ENCODE measurements around the gene RARRES2. TPM values are rescaled to one million over a fixed set of nuclear protein-coding genes. Genes with fewer than 3 reads are reported as not detected.

RARRES2 gene
- total RNA-seq, 3 donors from 2014 or later (not counting 1 experiment from before 2014, with no cell fraction given): not detected

DNA sequence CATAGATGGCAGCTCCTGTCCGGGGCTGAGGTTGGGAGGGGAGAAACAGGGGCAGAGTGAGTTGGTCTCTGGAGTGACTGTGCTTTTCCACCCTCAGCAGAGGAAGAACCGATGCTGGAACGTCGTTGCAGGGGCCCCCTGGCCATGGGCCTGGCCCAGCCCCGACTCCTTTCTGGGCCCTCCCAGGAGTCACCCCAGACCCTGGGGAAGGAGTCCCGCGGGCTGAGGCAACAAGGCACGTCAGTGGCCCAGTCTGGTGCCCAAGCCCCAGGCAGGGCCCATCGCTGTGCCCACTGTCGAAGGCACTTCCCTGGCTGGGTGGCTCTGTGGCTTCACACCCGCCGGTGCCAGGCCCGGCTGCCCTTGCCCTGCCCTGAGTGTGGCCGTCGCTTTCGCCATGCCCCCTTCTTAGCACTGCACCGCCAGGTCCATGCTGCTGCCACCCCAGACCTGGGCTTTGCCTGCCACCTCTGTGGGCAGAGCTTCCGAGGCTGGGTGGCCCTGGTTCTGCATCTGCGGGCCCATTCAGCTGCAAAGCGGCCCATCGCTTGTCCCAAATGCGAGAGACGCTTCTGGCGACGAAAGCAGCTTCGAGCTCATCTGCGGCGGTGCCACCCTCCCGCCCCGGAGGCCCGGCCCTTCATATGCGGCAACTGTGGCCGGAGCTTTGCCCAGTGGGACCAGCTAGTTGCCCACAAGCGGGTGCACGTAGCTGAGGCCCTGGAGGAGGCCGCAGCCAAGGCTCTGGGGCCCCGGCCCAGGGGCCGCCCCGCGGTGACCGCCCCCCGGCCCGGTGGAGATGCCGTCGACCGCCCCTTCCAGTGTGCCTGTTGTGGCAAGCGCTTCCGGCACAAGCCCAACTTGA lies 29.9 kb upstream of the RARRES2 start:
- H3K9me3 ChIP-seq (ENCODE audit: control insufficient read depth, insufficient read depth, low read length): no peaks in the 10 kb centered on the region
- ATAC-seq (no peak), DNase-seq (no peak)
- peaks cover 20% of the 10 kb centered on the region for H3K36me3 ChIP-seq (ENCODE audit: control insufficient read depth, insufficient read depth, low read length)
- Mint-ChIP-seq H3K4me3 (no peak overlapping the region), H3K4me1 (peaks cover 13 to 45% of the 10 kb centered on the region in 2 donors), H3K9me3 (no peaks in the 10 kb centered on the region), H3K36me3 (no peaks in the 10 kb centered on the region), H3K27ac (no peak overlapping the region), H3K27me3 (ENCODE audit: low read depth in 2 of 2) (no peaks in the 10 kb centered on the region)
- WGBS (ENCODE audit: insufficient coverage): 88% methylated on average over 48 of the region's 48 CpGs
- H3K27ac ChIP-seq (ENCODE audit: low read length): no peak overlapping the region
- no peak overlapping the region for H3K4me3 ChIP-seq (ENCODE audit: low read length)
- TF ChIP-seq, protein P1, sequence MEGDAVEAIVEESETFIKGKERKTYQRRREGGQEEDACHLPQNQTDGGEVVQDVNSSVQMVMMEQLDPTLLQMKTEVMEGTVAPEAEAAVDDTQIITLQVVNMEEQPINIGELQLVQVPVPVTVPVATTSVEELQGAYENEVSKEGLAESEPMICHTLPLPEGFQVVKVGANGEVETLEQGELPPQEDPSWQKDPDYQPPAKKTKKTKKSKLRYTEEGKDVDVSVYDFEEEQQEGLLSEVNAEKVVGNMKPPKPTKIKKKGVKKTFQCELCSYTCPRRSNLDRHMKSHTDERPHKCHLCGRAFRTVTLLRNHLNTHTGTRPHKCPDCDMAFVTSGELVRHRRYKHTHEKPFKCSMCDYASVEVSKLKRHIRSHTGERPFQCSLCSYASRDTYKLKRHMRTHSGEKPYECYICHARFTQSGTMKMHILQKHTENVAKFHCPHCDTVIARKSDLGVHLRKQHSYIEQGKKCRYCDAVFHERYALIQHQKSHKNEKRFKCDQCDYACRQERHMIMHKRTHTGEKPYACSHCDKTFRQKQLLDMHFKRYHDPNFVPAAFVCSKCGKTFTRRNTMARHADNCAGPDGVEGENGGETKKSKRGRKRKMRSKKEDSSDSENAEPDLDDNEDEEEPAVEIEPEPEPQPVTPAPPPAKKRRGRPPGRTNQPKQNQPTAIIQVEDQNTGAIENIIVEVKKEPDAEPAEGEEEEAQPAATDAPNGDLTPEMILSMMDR (IDR thresholded peaks at IDR 0.05): no peak
- no peaks in the 10 kb centered on the region for H3K27me3 ChIP-seq (ENCODE audit: control insufficient read depth, insufficient read depth, low read length)
- H3K4me1 ChIP-seq (ENCODE audit: control insufficient read depth, insufficient read depth, low read length): peaks cover 41% of the 10 kb centered on the region
- intact Hi-C loops (cut with micrococcal nuclease): no loop called here

DNA sequence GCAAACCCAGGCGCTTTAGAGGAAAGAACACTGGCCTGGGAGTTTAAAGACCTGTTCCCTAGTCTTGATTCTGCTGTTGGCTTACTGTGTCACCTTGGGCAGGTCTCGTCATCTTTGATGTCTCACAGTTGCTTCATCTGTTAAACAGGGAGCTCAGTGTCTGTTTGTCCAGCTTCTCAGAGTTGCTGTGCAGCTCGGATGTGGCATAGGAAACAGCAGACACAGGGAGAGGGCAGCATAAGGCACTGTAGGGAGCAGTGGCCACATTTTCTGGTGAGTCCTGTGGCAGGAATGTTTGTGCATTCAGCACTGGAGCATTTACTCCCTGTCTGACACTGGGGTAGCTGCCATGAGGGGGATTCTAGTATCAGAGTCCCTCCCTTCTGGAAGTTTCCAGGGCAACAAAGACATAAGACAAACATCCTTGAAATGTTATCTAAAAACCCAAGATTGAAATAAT lies 29.2 kb upstream of the RARRES2 start:
- Mint-ChIP-seq H3K4me1 (peaks cover 13 to 45% of the 10 kb centered on the region in 2 donors), H3K36me3 (no peaks in the 10 kb centered on the region), H3K27me3 (ENCODE audit: low read depth in 2 of 2) (no peaks in the 10 kb centered on the region), H3K4me3 (peak overlapping the region; percentile 96), H3K27ac (peak overlapping the region; percentile 51 to 85), H3K9me3 (no peaks in the 10 kb centered on the region)
- Histone ChIP-seq H3K9me3 (ENCODE audit: control insufficient read depth, insufficient read depth, low read length) (no peaks in the 10 kb centered on the region), H3K4me1 (ENCODE audit: control insufficient read depth, insufficient read depth, low read length) (peaks cover 41% of the 10 kb centered on the region), H3K27ac (ENCODE audit: low read length) (no peak overlapping the region), H3K4me3 (ENCODE audit: low read length) (no peak overlapping the region), H3K27me3 (ENCODE audit: control insufficient read depth, insufficient read depth, low read length) (no peaks in the 10 kb centered on the region), H3K36me3 (ENCODE audit: control insufficient read depth, insufficient read depth, low read length) (peaks cover 20% of the 10 kb centered on the region)
- TF ChIP-seq, protein P1 (IDR thresholded peaks at IDR 0.05): no peak
- ATAC-seq (no peak), DNase-seq (no peak)
- intact Hi-C loops (cut with micrococcal nuclease): no loop called here
- WGBS (ENCODE audit: insufficient coverage): 89% methylated on average over 3 of the region's 3 CpGs

DNA sequence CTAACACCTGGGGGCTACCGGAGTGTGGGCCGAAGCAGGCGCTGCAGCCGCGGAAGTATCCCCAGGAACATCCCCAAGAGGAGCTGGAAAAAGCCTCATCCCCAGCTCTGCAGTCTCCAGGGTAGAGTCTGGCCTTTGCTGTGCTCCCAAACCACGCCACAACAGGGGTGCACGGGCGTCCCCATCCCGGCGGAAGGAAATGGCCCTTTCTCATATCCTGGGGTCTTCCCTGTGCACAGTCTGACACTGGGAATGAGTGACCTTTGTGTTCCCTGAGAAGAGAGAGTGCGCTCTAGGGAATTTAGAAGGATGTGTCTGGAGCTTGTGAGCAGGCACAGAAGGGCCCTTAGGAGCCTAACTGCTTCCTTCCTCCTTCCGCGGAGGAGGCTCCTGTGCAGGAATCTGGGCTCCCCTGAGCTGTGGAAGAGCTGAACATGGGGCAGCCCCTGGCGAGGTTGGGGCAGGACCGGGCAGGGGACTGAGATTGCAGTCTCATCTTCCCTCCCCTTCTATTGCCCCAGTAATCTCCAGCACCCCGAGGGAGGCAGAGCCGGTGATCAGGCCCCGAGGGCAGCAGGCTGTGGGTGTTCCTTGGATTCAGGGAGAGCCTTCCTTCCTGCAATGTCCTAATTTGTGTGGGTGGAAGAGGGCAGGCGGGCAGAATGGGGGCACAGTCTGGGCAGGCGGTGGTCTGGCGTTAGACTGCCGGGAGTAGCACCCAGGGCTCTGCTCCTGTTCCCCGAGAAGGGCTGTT lies 28.5 kb upstream of the RARRES2 start:
- Histone ChIP-seq H3K4me1 (ENCODE audit: control insufficient read depth, insufficient read depth, low read length) (peaks cover 41% of the 10 kb centered on the region), H3K27ac (ENCODE audit: low read length) (peak overlapping the region; percentile 75), H3K36me3 (ENCODE audit: control insufficient read depth, insufficient read depth, low read length) (peaks cover 20% of the 10 kb centered on the region), H3K27me3 (ENCODE audit: control insufficient read depth, insufficient read depth, low read length) (no peaks in the 10 kb centered on the region), H3K4me3 (ENCODE audit: low read length) (peak overlapping the region; percentile 99), H3K9me3 (ENCODE audit: control insufficient read depth, insufficient read depth, low read length) (no peaks in the 10 kb centered on the region)
- peak overlapping the region; percentile 96 for H3K4me3 Mint-ChIP-seq
- no peaks in the 10 kb centered on the region for H3K36me3 Mint-ChIP-seq
- TF ChIP-seq, protein P1 (IDR thresholded peaks at IDR 0.05): no peak
- DNase-seq (no peak), ATAC-seq (no peak)
- 51% methylated on average over 23 of the region's 23 CpGs for WGBS (ENCODE audit: insufficient coverage)
- H3K27ac Mint-ChIP-seq: peak overlapping the region; percentile 74 to 85
- intact Hi-C loops (cut with micrococcal nuclease): loop anchor here (1.0 to 2.0 kb wide), 2 partner anchors 9 to 35 kb away; partner anchors contain the start of gene ZNF775
- H3K4me1 Mint-ChIP-seq: peaks cover 13 to 45% of the 10 kb centered on the region in 2 donors
- H3K9me3 Mint-ChIP-seq: no peaks in the 10 kb centered on the region
- no peaks in the 10 kb centered on the region for H3K27me3 Mint-ChIP-seq (ENCODE audit: low read depth in 2 of 2)

Measured in natural killer cell (primary cell).